WTC11 (cell line): ENCODE data around the gene CD300E. TPM values are rescaled to one million over a fixed set of nuclear protein-coding genes. Genes with fewer than 3 reads are reported as not detected.

Experiments
- ATAC-seq: fragments of 200-7000 bp; cut with Tn5 transposase; 2 replicates; pipeline ENCODE4 v1.10.0; 2021; ENCODE audit warnings: mild to moderate bottlenecking, moderate library complexity
- CTCF ChIA-PET: fragments of 300-600 bp; sonication (Branson Sonifier 250); formaldehyde crosslinking; loops from one replicate; lab custom pipeline; 2021; ENCODE audit warnings: antibody characterized with exemption; lab: Charles Lee
- POLR2A ChIA-PET: fragments of 350-600 bp; sonication (Branson Sonifier 250); formaldehyde crosslinking; loops from one replicate; lab custom pipeline; 2021; ENCODE audit warnings: antibody characterized with exemption; lab: Charles Lee
- DNase-seq: peaks from one replicate; pipeline ENCODE4 v3.0.0; 2021; ENCODE audit warnings: low spot score
- H3K27ac Mint-ChIP-seq: 2 replicates; pipeline ENCODE4 v1.8.0; 2021; ENCODE audit warnings: mixed read lengths
- H3K27me3 Mint-ChIP-seq: 2 replicates; pipeline ENCODE4 v1.8.0; 2021; ENCODE audit warnings: low read depth, mild to moderate bottlenecking, moderate library complexity, mixed read lengths
- H3K36me3 Mint-ChIP-seq: 2 replicates; pipeline ENCODE4 v1.8.0; 2021; ENCODE audit warnings: mixed read lengths
- H3K4me1 Mint-ChIP-seq: 2 replicates; pipeline ENCODE4 v1.8.0; 2022; ENCODE audit warnings: mixed read lengths
- H3K4me3 Mint-ChIP-seq: 2 replicates; pipeline ENCODE4 v1.8.0; 2021; ENCODE audit warnings: mild to moderate bottlenecking, moderate library complexity, mixed read lengths
- H3K9me3 Mint-ChIP-seq: 2 replicates; pipeline ENCODE4 v1.8.0; 2021; ENCODE audit warnings: mixed read lengths
- ATF3 ChIP-seq: sonication (generic); formaldehyde crosslinking; conservative IDR thresholded peaks from 2 replicates; pipeline ENCODE4 v1.8.1; 2022; ENCODE audit warnings: mild to moderate bottlenecking, missing genetic modification reagents
- CBFB ChIP-seq: sonication (generic); formaldehyde crosslinking; IDR thresholded peaks from 2 replicates; pipeline ENCODE4 v1.8.1; 2022; ENCODE audit warnings: mild to moderate bottlenecking, low read depth, missing genetic modification reagents
- CREB1 ChIP-seq: sonication (generic); formaldehyde crosslinking; IDR thresholded peaks from 2 replicates; pipeline ENCODE4 v1.8.0; 2023; ENCODE audit warnings: mild to moderate bottlenecking, missing genetic modification reagents
- E2F1 ChIP-seq: sonication (generic); formaldehyde crosslinking; IDR thresholded peaks from 2 replicates; pipeline ENCODE4 v1.8.0; 2022; ENCODE audit warnings: mild to moderate bottlenecking, missing genetic modification reagents
- EMX1 ChIP-seq: fragments of 250-450 bp; sonication (Bioruptor Pico); IDR thresholded peaks from 2 replicates; pipeline ENCODE4 v1.8.0; 2021; ENCODE audit warnings: mild to moderate bottlenecking
- ERG ChIP-seq: fragments of 250-450 bp; sonication (Bioruptor Pico); IDR thresholded peaks from 2 replicates; pipeline ENCODE4 v1.8.0; 2021; ENCODE audit warnings: mild to moderate bottlenecking
- FOXJ3 ChIP-seq: sonication (generic); formaldehyde crosslinking; IDR thresholded peaks from 2 replicates; pipeline ENCODE4 v1.9.0; 2021; ENCODE audit warnings: missing genetic modification reagents, mild to moderate bottlenecking, borderline replicate concordance
- FOXP1 ChIP-seq: sonication (generic); formaldehyde crosslinking; IDR thresholded peaks from 2 replicates; pipeline ENCODE4 v1.8.0; 2022; ENCODE audit warnings: missing genetic modification reagents, mild to moderate bottlenecking, moderate library complexity, borderline replicate concordance
- HMGXB4 ChIP-seq: sonication (generic); formaldehyde crosslinking; IDR thresholded peaks from 2 replicates; pipeline ENCODE4 v1.8.1; 2023; ENCODE audit warnings: mild to moderate bottlenecking, moderate library complexity, missing genetic modification reagents
- JUN ChIP-seq: sonication (generic); formaldehyde crosslinking; IDR thresholded peaks from 2 replicates; pipeline ENCODE4 v1.8.0; 2023; ENCODE audit warnings: mild to moderate bottlenecking, missing genetic modification reagents
- MLX ChIP-seq: sonication (generic); formaldehyde crosslinking; IDR thresholded peaks from 2 replicates; pipeline ENCODE4 v1.8.1; 2023; ENCODE audit warnings: mild to moderate bottlenecking, missing genetic modification reagents, moderate library complexity
- MXD4 ChIP-seq: fragments of 250-450 bp; sonication (Bioruptor Pico); IDR thresholded peaks from 2 replicates; pipeline ENCODE4 v1.8.0; 2021; ENCODE audit warnings: mild to moderate bottlenecking, moderate library complexity, borderline replicate concordance
- NR2C2 ChIP-seq: sonication (generic); formaldehyde crosslinking; IDR thresholded peaks from 2 replicates; pipeline ENCODE4 v1.8.0; 2022; ENCODE audit warnings: mild to moderate bottlenecking, missing genetic modification reagents
- OVOL2 ChIP-seq: fragments of 250-450 bp; sonication (Bioruptor Pico); IDR thresholded peaks from 2 replicates; pipeline ENCODE4 v1.9.0; 2021; ENCODE audit warnings: mild to moderate bottlenecking, borderline replicate concordance
- PRRX2 ChIP-seq: fragments of 250-450 bp; sonication (Bioruptor Pico); IDR thresholded peaks from 2 replicates; pipeline ENCODE4 v1.8.0; 2021; ENCODE audit warnings: mild to moderate bottlenecking
- SMAD3 ChIP-seq: sonication (generic); formaldehyde crosslinking; IDR thresholded peaks from 2 replicates; pipeline ENCODE4 v1.8.0; 2022; ENCODE audit warnings: missing genetic modification reagents, mild to moderate bottlenecking, borderline replicate concordance
- SMAD4 ChIP-seq: sonication (generic); formaldehyde crosslinking; IDR thresholded peaks from 2 replicates; pipeline ENCODE4 v1.8.0; 2022; ENCODE audit warnings: mild to moderate bottlenecking, missing genetic modification reagents
- STAT6 ChIP-seq: sonication (generic); formaldehyde crosslinking; conservative IDR thresholded peaks from 2 replicates; pipeline ENCODE4 v1.8.1; 2023; ENCODE audit warnings: mild to moderate bottlenecking, low read depth, missing genetic modification reagents, moderate library complexity
- TEAD1 ChIP-seq: sonication (generic); formaldehyde crosslinking; IDR thresholded peaks from 2 replicates; pipeline ENCODE4 v1.8.0; 2022; ENCODE audit warnings: mild to moderate bottlenecking, missing genetic modification reagents
- ZBTB21 ChIP-seq: sonication (generic); formaldehyde crosslinking; IDR thresholded peaks from 2 replicates; pipeline ENCODE4 v1.8.1; 2023; ENCODE audit warnings: mild to moderate bottlenecking, missing genetic modification reagents, borderline replicate concordance
- ZNF219 ChIP-seq: sonication (generic); formaldehyde crosslinking; IDR thresholded peaks from 2 replicates; pipeline ENCODE4 v1.8.0; 2023; ENCODE audit warnings: missing genetic modification reagents, mild to moderate bottlenecking, borderline replicate concordance
- ZNF671 ChIP-seq: fragments of 250-450 bp; sonication (Bioruptor Pico); IDR thresholded peaks from 2 replicates; pipeline ENCODE4 v1.8.0; 2021; ENCODE audit warnings: mild to moderate bottlenecking
- total RNA-seq: library from RNA; stranded (reverse); gene quantifications from 3 replicates; pipeline ENCODE4 v1.2.3, GENCODE V29; 2021
- TF ChIP-seq, protein P1 (sequence below): fragments of 250-450 bp; sonication (Bioruptor Pico); IDR thresholded peaks from 2 replicates; pipeline ENCODE4 v1.9.0; 2021; ENCODE audit warnings: moderate library complexity, mild to moderate bottlenecking, inconsistent platforms, borderline replicate concordance

CD300E gene
- total RNA-seq, 1 experiment from 2014 or later: not detected

DNA sequence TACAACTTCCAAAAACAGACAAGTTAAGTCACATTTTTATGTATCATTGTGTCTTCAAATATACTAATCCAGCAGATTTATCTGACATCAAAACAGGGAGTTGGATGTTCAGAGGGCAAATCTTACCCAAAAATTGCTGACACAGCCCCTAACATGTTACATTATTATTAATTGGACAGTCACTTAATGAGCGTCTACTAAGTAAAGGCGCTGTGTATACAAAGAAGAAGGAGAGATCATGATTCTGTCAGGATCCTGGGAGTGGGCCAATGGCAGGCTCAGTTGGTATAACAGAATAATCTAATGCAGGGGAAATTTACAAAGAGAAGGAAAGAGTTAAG is 18.4 kb upstream of the CD300E start (continued):
- TF ChIP-seq ZBTB21 (CRISPR knock-in tag) (no peak), EMX1 (CRISPR knock-in tag) (no peak), FOXP1 (CRISPR knock-in tag) (no peak), FOXJ3 (CRISPR knock-in tag) (no peak), TEAD1 (no peak), E2F1 (CRISPR knock-in tag) (no peak), ZNF219 (CRISPR knock-in tag) (no peak), NR2C2 (no peak)
- TF ChIP-seq, all 79 proteins: peak for 0

DNA sequence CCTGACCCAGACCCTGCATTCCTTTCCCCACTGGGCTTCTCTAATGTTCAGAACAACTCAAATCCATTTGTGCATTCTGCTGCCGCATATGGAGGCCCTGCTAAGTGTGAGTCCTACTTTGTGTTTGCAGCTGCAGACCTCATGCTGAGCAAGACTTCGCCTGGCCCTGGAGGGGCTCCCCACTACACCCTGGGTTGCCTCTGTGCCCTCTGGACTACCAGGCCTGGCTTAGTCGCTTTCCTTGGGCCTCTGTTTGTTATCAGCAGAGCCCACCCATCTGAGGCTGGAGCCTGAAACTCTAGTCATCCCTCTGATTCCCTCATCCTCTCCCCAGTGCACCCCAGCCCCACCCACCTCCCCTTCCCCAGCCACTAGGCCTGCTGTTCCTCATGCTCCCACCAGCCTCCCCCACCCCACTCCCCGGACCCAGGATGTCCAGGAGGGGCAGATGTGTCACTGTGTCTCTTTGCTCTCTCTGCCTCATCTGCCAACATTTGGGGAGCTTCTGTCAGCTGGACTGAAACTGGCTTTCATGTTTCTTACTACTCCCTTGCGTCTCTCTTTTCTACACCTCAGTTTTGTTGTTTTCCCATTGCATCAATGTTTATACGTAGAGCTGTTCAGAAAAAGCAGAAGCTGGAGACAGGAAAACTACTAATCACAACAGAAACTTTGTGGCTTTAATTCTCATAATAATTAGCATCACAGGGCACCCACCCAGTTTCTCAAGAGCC is 17.9 kb upstream of the CD300E start:
- no peak for TF ChIP-seq STAT6 (CRISPR knock-in tag)
- TF ChIP-seq, all 79 proteins: peak for 0
- Mint-ChIP-seq H3K27me3 (peaks cover 9% of the 10 kb centered on the region), H3K4me3 (no peak overlapping the region), H3K9me3 (no peaks in the 10 kb centered on the region), H3K4me1 (peaks cover 38% of the 10 kb centered on the region), H3K36me3 (no peaks in the 10 kb centered on the region), H3K27ac (no peak overlapping the region)
- no peak for DNase-seq
- ChIA-PET CTCF (interaction anchor here (0.9 to 1.1 kb wide), 2 partner anchors 16 kb away, joined by 3 to 5 read pairs; no protein-coding TSS in a partner anchor), POLR2A (no interaction called here)
- ATAC-seq: no peak

- POLR2A ChIA-PET: no interaction called here
- no peak for TF ChIP-seq JUN
- no peak for TF ChIP-seq PRRX2 (CRISPR knock-in tag)
- no peak for TF ChIP-seq OVOL2 (CRISPR knock-in tag)
- no peak for TF ChIP-seq CREB1 (CRISPR knock-in tag)
- no peak for TF ChIP-seq HMGXB4 (CRISPR knock-in tag)
- no peak for TF ChIP-seq MXD4
- TF ChIP-seq SMAD4 (CRISPR knock-in tag): no peak
- TF ChIP-seq, protein P1, sequence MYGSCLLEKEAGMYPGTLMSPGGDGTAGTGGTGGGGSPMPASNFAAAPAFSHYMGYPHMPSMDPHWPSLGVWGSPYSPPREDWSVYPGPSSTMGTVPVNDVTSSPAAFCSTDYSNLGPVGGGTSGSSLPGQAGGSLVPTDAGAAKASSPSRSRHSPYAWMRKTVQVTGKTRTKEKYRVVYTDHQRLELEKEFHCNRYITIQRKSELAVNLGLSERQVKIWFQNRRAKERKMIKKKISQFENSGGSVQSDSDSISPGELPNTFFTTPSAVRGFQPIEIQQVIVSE (CRISPR knock-in tag): no peak
- TF ChIP-seq MLX (CRISPR knock-in tag): no peak
- TF ChIP-seq CBFB (CRISPR knock-in tag): no peak
- no peak for TF ChIP-seq ZNF671 (CRISPR knock-in tag)
- TF ChIP-seq SMAD3 (CRISPR knock-in tag): no peak
- TF ChIP-seq ERG (CRISPR knock-in tag): no peak
- no peak for TF ChIP-seq ATF3 (CRISPR knock-in tag)
Measured at GRCh38 chr17:74639704-74640151, 16.2 kb upstream of the CD300E start.

More at GRCh38 chr17:74639704-74640151, 16.2 kb upstream of the CD300E start:
- H3K36me3 Mint-ChIP-seq: no peaks in the 10 kb centered on the region
- peaks cover 9% of the 10 kb centered on the region for H3K27me3 Mint-ChIP-seq
- CTCF ChIA-PET: interaction anchor here (1.0 to 1.3 kb wide), 2 partner anchors 74 to 105 kb away, joined by 3 read pairs; no protein-coding TSS in a partner anchor
- no peak overlapping the region for H3K27ac Mint-ChIP-seq
- H3K4me1 Mint-ChIP-seq: peaks cover 49% of the 10 kb centered on the region
- ATAC-seq (no peak), DNase-seq (no peak)
- H3K9me3 Mint-ChIP-seq: no peaks in the 10 kb centered on the region
- no peak overlapping the region for H3K4me3 Mint-ChIP-seq
